ENCODE results near the gene EPC1.
"Not testable (repeated sequence)": the region's sequence is repeated elsewhere in the genome, so short reads cannot be mapped to it uniquely, and the experiment has no call there.

Gene EPC1

DNA sequence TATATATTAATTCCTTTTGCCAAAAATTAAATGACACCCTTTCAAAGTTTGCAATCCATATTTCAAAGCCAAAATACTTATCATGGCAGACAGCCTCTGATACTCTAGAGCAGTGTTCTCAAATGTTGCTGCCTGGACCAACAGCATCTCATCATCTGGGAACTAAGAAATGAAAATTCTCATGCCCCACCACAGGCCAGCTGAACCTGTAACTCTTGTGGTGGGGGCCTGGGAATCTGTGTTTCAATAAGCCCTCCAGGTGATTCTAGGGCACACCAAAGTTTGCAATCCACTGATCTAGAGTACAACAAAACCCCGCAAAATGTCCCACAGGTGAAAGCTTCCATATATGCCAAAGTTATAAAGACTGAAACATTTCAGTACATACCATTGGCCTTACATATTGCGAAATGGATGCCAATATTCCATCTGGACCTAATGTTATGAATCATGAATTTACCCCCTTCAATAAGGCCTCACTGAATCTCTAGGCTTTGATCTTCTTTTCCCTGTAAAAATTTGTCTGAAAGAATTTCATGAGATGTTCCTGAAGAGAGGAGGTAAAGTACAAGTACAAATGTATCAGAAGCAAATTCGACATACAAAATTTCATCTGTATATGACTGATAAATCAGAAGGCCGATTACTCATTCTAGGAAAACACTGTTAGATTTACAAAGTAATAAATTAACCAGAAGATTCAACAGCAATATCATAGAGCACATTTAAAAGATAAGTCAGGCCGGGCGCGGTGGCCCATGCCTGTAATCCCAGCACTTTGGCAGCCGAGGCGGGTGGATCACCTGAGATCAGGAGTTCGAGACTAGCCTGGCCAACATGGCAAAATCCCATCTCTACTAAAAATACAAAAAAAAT is 25.3 kb upstream of the EPC1 start:
- no peak for DNase-seq

DNA sequence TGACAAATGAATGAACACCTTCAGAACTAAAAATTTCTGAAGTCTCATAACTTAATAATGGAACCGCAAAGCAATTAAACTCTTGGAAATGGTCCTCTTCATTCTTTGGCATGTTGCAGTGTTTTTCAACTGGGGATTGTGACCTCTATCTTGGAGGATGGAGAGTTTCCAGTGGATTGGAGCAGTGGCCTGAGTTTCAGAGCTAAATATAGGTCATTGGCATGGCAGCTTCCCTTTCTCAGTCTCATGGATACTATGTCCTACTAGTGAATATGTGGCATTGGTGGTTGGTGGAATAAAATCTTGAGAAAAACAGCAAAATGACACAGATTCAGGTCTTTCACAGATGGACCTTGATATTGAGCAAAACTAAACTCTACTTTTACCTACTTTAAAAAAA is 24.1 kb upstream of the EPC1 start:
- DNase-seq = no peak

DNA sequence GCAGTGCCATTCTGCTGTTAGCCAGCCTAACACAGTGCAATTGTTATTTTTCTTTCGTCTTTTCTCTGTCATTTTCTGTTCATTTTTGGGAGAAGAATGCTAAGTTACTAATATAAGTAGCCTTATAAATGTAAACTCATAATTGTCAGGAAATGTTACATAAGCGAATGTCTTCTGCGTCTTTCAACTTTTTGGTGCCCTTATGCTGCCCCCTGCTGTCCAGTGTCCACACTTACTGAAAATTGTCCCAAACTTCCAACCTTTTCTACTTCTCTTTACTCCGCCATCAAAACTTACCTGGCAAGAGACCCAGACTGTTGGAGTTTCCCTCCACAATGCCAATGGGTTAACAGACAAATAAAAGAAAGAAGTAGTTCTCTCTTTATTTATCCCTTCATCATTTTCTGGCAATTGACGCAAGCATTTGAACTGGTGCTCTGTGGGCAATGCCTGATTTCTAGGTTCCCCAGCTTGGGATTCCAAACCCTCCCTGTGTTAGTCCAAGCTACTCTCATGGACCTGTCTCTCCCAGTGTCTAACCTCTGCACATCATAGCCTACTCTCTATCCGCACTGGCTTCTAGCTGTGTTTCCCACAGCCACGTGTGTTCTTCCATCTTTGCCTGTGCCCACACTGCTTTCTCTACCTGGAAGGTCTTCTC is 21.0 kb upstream of the EPC1 start:
- no peak for DNase-seq

DNA sequence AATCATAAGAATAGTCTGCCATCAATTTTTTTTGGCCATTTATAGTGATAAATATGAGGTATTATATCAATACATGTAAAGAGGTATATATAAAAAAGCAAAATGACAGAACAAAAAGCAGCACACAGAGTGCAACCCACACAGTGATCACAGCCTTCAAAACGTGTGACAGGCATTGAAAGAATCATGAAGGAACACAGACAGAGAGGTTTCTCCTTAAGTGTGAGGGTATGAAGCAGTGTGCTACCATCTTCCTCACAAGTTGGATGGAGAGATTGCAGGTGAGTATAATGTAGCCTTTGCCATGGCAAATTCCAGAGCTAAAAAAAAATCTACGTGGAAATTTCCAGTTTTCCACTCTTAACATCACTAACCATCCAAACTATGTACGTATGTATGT is 19.6 kb upstream of the EPC1 start:
- DNase-seq = no peak

DNA sequence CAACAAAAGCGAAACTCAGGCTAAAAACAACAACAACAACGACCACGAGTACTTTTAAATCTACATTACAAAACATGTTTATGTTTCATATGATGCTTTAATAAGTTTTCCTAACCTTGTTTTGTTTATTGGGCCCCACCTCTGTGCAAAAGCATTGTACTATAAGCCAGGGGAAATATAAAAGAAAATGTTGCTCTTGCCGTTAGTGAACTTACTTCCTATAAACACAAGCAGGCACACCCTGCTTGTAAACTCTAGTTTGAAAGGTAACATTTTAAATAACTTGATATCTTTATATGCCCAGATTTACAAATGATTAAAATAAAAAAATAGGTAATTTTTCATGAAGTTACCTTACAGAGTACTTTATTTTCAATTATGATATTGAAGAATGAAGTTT is 19.2 kb upstream of the EPC1 start:
- DNase-seq = no peak

DNA sequence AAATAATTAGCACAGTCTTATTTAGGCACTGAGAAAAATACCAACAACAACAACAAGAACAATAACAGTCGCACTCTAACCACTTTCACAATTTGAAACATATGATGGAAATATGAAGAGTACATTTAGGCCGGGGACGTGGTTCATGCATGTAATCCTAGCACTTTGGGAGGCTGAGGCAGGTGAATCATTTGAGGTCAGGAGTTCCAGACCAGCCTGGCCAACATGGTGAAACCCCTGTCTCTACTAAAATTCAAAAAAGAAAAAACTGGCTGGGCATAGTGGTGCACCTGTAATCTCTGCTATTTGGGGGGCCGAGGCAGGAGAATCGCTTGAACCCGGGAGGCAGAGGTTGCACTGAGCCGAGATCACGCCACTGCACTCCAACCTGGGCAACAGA is 18.4 kb upstream of the EPC1 start:
- not testable (repeated sequence) for DNase-seq

DNA sequence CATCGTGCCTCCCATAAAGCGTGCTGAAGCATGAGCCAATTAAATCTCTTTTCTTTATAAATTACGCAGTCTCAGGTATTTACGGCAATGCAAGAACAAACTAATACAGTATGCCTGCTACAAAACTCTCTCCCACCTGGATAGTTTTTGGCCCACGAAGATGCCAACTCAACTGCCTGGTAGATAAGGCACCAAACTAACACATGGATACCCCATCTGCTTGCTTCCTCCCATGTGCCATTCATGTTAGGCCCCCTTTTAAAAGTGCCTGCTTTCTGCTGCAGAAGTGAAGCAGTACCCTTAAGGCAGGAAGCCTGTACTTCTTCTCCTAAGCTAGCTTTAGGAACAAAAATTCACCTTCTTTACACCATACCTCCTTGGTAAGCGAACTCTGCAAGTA is 15.6 kb upstream of the EPC1 start:
- DNase-seq = no peak

DNA sequence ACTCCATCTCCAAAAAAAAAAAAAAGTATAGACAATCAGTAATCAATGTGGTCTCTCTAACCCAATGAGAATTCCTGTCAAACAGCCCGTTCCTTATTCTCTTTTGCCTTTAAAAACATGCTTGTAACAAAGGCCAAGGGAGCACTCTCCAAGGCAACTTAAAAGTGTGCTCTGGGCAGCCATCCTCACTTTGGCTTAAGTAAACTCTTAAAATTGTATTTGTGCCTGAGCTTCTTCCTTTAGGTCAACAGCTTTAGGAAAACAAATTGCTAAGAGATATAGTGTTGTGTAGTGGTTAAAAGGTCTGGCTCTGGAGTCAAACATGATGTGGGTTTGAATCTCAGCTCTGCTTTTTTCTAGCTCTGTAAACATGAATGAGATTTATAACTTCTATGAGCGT is 13.9 kb upstream of the EPC1 start:
- DNase-seq = no peak

DNA sequence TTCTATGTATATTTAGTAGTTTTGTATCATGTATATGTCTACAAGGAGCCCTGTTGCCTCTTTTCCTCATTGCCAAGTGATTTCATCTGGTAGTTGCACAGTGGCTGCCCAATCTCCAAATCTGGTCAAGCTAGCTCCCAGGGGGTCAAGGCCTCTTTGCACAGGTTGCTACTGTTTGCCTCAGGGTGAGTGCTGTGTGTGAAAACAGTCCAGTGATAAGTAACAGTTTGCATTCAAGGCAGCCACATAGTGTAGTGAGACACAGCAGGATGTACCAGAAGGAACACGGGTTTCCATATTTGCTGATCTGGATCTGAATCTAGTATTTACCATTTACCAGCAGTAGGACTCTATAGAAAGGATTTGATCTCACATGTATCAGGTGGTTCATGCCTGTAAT is 13.3 kb upstream of the EPC1 start:
- no peak for DNase-seq

DNA sequence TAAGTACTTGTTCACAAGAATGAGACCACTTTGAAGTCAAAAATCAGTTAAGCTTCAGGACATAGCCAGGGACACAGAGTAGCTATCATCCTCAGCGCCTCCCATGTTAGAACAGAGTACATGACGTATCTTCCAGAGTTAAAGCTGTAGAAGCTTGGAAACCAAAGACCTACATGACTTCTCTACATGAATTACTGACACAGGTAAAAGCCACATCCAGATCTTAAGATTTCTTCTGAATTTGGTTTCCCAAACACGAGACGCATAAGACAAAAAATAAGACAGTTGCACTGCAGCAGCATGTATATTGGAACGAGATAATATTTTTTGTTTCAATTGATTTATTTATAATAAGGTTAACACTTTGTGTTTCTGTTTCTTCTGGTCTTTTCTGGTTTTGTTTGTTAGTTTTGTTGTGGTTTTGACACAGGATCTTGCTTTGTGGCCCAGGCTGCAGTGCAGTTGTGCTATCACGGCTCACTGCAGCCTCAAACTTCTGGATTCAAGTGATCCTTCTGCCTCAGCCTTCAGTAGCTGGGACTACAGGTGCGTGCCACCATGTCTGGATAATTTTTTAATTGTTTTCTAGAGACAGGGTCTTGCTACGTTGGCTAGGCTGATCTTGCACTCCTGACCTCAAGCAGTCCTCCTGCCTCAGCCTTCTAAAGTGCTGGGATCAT is 10.2 kb upstream of the EPC1 start:
- DNase-seq = no peak

DNA sequence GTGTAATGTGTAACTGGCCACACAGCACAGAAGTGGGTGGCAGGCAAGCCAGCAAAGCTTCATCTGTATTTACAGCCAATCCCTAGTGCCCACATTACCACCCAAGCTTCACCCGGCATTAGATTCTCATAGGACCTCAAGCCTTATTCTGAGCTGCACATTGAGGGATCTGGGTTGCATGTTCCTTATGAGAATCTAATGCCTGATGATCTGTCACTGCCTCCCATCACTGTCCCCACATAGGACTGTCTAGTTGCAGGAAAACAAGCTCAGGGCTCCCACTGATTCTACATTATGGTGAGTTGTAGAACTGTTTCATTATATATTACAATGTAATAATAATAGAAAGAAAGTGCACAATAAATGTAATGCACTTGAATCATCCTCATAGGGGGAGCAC is 7.7 kb upstream of the EPC1 start:
- not testable (repeated sequence) for DNase-seq

DNA sequence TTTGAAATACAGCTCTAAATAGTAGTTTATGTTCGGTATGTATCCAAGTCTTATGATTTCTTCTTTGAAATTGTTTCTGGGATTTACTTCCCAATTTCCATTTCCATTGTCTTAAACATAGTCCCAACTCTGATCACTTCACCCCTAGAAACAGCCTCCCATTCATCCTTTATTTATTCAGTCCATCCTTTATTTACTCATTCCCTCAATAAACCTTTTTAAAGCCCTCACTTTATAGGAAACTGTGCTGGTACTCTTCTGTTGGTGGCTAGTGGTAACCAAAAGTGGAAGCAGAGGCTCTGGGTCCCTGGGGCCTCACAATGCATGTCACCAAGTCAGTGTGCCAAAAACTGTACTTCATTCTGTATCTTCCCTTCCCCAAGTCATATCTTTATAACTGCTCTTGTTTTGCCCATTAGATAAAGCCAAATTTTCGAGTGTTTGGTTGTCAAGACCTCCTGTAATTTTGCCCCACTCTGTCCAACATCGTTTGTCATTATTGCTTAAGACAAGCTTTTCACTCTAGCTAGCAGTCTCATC is 3.9 kb upstream of the EPC1 start:
- no peak for DNase-seq

DNA sequence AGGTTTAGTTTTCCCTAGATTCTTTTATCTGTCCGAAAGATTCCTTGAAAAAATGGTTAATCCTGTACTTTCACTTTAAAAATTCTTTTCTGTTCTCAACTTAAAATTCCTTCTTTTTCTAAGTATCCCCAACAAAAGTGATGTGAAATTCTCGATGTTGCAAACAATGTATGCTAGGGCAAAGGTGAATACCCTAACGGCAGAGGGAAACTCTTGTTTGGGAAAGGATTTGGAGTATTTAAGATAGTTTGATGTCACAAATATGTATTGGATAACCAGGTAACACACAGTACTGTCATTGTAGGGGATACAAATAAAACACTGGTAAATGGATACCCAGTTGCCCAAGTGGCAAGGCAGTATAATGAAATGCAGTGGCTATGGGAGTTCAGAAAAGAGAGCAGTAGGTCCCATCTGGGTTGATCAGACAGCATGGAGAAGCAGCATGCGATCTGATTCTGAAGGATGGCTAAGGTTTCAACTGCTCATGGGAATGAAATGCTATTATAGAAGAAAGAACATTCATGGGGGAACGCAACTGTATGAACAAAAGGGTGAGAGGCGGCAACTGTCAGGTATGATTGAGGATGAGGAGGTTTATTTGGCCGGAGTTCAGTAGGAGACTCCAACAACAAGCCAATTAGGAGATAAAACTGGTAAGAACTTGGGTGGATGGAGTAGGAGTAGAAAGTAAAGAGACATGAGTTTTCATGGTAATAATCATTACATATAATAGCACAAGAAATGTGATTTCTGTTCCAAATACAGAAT is 3.2 kb upstream of the EPC1 start:
- DNase-seq = no peak

DNA sequence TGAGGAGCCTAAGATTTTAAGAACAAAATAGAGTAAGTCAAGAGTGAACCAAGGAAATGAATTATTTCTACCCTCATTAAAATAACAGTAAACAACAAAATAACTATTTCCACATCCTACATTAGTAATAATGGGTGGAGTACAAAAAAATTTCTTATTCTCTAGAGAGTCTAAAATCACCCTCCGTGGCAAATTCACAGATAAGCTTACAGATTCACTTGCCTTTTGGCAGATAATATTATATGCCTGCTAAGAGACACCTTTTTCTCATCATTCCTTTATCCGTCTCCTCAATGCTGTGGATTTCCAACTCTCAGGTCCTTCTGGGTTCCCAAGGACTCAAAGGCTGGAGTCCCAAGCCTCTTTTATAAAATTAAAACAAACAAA is 2.2 kb upstream of the EPC1 start:
- no peak for DNase-seq

DNA sequence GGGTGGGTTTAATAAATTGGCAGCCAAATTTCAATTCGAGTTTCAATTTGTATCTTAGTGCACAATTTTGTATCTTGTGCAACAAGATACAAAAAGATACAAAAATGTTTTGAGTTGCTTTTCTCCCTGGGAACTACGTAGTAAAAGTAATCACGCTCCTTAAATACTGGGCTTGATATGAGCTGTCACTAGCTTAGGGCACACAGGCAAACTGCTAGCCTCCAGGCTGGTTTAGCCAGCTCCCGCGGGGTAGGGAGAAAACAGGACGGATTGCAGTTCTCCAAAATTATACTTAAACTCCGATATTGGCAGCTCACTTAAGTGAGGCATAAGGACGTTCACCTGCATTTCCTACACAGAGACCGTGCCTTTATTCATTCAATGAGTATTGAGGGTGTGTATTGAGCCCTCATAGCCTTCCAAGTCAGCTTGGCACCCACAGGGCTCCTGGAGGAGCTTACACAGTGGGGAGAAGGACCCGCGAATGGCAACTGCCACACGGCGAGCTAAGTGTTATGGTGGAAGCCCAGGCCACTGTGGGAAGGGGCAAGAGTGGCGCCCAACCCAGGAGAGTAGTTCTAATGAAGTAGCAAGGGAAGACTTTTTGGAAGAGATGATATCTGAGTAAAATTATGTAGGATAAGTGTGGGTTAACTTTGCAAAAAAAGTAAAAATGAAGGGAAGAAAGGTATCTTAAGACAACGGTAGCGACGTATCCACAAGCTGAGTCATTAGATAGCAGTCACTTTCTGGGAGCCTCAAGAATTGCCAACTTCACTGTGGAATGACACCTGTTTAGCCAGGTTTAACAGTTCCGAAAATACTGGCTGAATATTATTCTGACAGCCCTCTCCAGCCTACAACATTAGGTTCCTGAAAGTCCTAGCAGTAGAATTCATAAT is 1.6 kb upstream of the EPC1 start:
- no peak for DNase-seq

DNA sequence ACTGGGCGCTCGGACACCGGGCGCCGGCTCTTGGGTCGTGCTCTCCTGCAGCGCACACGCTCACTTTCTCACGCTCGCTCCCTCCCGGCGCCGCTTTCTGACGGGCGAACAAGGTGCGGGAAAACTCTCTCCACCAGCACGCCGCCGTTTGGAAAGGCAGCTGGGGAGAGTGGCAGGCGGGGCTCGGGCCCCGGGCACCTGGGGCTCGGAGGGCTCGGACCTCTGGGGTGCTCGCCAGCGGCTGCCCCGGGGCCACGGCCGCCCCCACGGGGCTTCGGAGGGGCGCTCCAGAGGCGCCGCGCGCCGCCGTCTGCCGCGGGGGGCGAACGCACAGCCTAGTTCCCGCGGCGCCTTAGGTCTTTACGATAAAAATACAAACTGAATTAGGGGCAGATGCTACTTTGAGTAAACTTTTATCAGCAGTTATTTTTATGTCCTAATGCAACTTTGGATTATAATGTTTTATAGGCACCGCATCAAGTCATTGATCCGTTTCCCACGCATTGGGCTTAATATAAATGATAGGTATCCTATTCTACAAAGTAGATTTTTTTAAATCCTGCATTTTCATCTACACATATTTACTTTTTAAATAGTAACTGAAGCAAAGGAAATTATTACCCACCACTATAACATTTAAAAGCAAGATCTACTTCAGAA is 535 bp upstream of the EPC1 start:
- DNase-seq = no peak

DNA sequence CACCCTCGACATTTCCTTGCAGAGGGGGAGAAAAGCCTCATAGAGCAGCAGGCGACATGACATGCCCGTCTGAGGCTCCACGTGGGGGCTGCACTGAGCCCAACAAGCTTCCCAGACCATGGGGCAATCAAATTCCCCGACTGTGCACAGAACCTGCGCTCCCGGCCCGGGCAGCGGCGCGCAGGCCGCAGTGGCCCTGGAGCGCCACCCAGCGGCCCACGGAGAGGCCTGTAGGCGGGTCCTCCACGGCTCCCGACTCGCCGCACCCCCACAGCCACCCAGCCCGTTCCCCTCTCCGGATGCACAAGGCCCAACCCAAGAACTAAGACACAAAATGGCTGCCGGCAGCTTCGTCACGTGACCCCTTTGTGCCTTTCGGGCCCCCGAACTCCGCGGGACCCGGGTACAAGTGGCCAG is 816 bp downstream of the EPC1 start:
- DNase-seq = peak; percentile 27

DNA sequence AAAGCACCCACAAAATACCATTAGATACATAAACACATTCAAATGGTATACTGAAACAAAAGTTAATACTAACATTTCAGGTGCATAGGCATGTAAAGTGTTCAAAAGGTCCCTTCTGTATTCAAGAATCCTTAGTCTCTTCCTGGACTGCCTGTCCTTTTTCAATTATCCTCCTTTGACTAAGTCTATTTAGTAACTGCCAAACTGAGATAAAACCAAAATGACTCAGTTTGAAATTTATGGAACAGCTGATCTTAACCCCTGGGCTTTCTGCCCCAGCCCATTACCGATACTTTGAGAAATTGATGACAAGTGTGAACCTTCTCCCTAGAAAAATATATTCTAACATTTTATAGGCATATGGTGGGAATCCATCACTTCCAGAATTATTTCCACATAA is 5.4 kb downstream of the EPC1 start:
- no peak for DNase-seq

DNA sequence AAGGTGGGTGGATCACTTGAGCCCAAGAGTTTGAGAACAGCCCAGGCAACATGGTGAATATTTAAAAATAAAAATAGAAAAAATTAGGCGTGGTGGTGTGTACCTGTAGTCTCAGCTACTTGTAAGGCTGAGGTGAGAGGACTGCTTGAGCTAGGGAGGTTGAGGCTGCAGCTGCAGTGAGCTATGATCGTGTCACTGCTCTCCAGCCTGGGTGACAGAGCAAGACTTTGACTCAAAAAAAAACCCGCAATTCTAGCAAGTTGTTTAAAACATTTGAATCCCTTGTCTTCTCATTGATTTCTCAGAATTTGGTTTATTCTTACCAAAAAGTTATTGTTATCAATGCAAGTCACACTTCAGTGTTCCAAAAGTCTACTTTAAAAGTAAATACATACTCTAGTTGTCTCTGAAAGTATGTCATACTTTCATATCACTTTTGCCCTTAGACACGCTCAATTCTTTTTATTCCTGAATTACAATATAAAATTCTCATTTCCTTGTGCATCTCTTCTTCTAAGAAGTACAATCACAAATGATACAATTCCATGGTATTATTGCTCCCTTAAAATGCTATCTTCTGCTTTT is 6.3 kb downstream of the EPC1 start:
- DNase-seq = no peak

DNA sequence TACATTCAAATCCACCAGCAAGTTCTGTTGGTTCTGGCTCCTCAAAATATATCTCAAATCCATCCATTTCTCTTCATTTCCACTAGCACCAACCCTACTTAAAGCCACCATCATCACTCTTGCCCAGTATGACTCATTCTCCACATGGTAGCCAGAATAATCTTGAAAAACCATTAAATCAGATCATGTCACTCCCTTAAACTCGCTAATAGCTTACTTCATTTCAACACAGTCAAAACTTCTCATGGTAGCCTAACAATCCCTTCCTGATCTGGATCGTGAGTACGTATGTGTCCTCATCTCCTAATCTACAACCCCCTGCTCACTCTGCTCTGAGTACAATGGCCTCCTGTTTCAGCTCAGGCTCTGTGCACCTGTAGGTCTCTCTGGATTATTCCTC is 8.7 kb downstream of the EPC1 start:
- no peak for DNase-seq

DNA sequence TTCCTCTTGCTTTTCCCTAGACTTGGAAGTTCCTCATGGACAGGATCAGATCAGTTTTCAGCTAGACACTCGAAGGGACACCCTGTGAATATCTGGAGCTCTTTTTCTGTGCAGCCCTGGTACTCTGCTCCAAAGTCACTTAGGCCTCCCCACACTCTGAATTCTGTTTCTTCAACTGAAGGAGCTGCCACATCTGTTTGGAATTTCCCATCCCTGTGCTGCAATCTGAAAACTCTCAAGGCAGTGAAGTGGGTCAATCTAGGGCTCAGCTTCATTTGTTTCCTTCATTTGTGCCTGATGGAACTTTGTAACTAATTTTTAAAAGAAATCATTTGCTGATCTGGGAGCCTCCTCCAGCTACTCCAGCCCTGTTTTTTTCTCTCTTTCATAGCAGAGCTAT is 9.6 kb downstream of the EPC1 start:
- no peak for DNase-seq

Measured in NCI-H2081 treated with DMSO at 0.1 percent for 48 hours (cell line).